H9 (cell line): ENCODE results near the gene INSYN2A. TPM values are rescaled to one million over a fixed set of nuclear protein-coding genes. Genes with fewer than 3 reads are reported as not detected.

Experiments used
- DNase-seq: peaks from one replicate; pipeline ENCODE4 v3.0.0-alpha.2; 2017
- H2AFZ ChIP-seq: one replicate; pipeline ENCODE4 v1.6.1; 2013; ENCODE audit warnings: mild to moderate bottlenecking, low read length, control low read depth, moderate library complexity
- H2AK5ac ChIP-seq: 2 replicates; pipeline ENCODE4 v1.6.1; 2013; ENCODE audit warnings: low read length, control low read depth, mixed read lengths; ENCODE audit not compliant: insufficient read length
- H2BK120ac ChIP-seq: one replicate; pipeline ENCODE4 v1.6.1; 2013; ENCODE audit warnings: low read depth, mild to moderate bottlenecking, low read length, control low read depth, inconsistent platforms; ENCODE audit not compliant: poor library complexity, severe bottlenecking
- H2BK12ac ChIP-seq: 2 replicates; pipeline ENCODE4 v1.6.1; 2013; ENCODE audit warnings: low read length, control low read depth, mixed read lengths, low read depth; ENCODE audit not compliant: insufficient read length
- H2BK15ac ChIP-seq: 2 replicates; pipeline ENCODE4 v1.6.1; 2013; ENCODE audit warnings: low read depth, low read length, control low read depth
- H2BK20ac ChIP-seq: one replicate; pipeline ENCODE4 v1.6.1; 2013; ENCODE audit warnings: low read depth, mild to moderate bottlenecking, low read length, control low read depth, inconsistent platforms; ENCODE audit not compliant: poor library complexity, severe bottlenecking
- H2BK5ac ChIP-seq: 2 replicates; pipeline ENCODE4 v1.6.1; 2013; ENCODE audit warnings: low read length, control low read depth, mixed read lengths; ENCODE audit not compliant: insufficient read length
- H3K14ac ChIP-seq: 2 replicates; pipeline ENCODE4 v1.6.1; 2013; ENCODE audit warnings: low read length, control low read depth; ENCODE audit not compliant: insufficient read depth
- H3K18ac ChIP-seq: 2 replicates; pipeline ENCODE4 v1.6.1; 2013; ENCODE audit warnings: low read depth, mild to moderate bottlenecking, mixed read lengths, low read length, control low read depth; ENCODE audit not compliant: insufficient read length
- H3K23ac ChIP-seq: 2 replicates; pipeline ENCODE4 v1.6.1; 2013; ENCODE audit warnings: low read length, control low read depth, mixed read lengths, low read depth; ENCODE audit not compliant: insufficient read length
- H3K23me2 ChIP-seq: 2 replicates; pipeline ENCODE4 v1.6.1; 2013; ENCODE audit warnings: low read depth, mild to moderate bottlenecking, mixed read lengths, low read length, control low read depth; ENCODE audit not compliant: insufficient read length, poor library complexity, severe bottlenecking
- H3K27ac ChIP-seq: 2 replicates; pipeline ENCODE4 v1.5.1; 2013; ENCODE audit warnings: low read length, control low read depth, mixed read lengths, low read depth; ENCODE audit not compliant: insufficient read length
- H3K27me3 ChIP-seq: 2 replicates; pipeline ENCODE4 v1.6.1; 2013; ENCODE audit warnings: low read length, control low read depth, inconsistent platforms; ENCODE audit not compliant: insufficient read depth
- H3K4ac ChIP-seq: 2 replicates; pipeline ENCODE4 v1.6.1; 2013; ENCODE audit warnings: low read depth, mild to moderate bottlenecking, control low read depth, inconsistent platforms, low read length, moderate library complexity
- H3K4me1 ChIP-seq: 2 replicates; pipeline ENCODE4 v1.6.1; 2013; ENCODE audit warnings: low read length, control low read depth, inconsistent platforms; ENCODE audit not compliant: insufficient read depth
- H3K4me2 ChIP-seq: 2 replicates; pipeline ENCODE4 v1.6.1; 2013; ENCODE audit warnings: low read length, control low read depth, mixed read lengths; ENCODE audit not compliant: insufficient read length, insufficient read depth
- H3K56ac ChIP-seq: 2 replicates; pipeline ENCODE4 v1.6.1; 2013; ENCODE audit warnings: low read depth, mild to moderate bottlenecking, mixed read lengths, low read length, control low read depth; ENCODE audit not compliant: insufficient read length
- H3K79me1 ChIP-seq: 2 replicates; pipeline ENCODE4 v1.6.1; 2013; ENCODE audit warnings: low read depth, mild to moderate bottlenecking, moderate library complexity, low read length, control low read depth, inconsistent platforms; ENCODE audit not compliant: insufficient read depth, poor library complexity, severe bottlenecking
- H3K79me2 ChIP-seq: 2 replicates; pipeline ENCODE4 v1.6.1; 2013; ENCODE audit warnings: low read length, control low read depth, inconsistent platforms; ENCODE audit not compliant: insufficient read depth
- H3K9ac ChIP-seq: 2 replicates; pipeline ENCODE4 v1.6.1; 2013; ENCODE audit warnings: low read length, control low read depth, mixed read lengths; ENCODE audit not compliant: insufficient read length; ENCODE audit errors: extremely low read depth
- H3K9me3 ChIP-seq: one replicate; pipeline ENCODE4 v1.6.1; 2013; ENCODE audit warnings: low read depth, low read length, inconsistent platforms; ENCODE audit not compliant: control insufficient read depth
- H3T11ph ChIP-seq: one replicate; pipeline ENCODE4 v1.6.1; 2013; ENCODE audit warnings: mild to moderate bottlenecking, low read length, control low read depth, inconsistent platforms
- H4K20me1 ChIP-seq: one replicate; pipeline ENCODE4 v1.6.1; 2013; ENCODE audit not compliant: control insufficient read depth, insufficient read length, insufficient read depth
- H4K5ac ChIP-seq: 2 replicates; pipeline ENCODE4 v1.6.1; 2013; ENCODE audit warnings: low read depth, mild to moderate bottlenecking, mixed read lengths, low read length, control low read depth; ENCODE audit not compliant: insufficient read length
- H4K8ac ChIP-seq: replicated peaks from 2 replicates; pipeline ENCODE4 v1.6.1; 2013; ENCODE audit warnings: low read length, control low read depth, mixed read lengths, low read depth; ENCODE audit not compliant: insufficient read length
- H4K91ac ChIP-seq: 2 replicates; pipeline ENCODE4 v1.6.1; 2013; ENCODE audit warnings: low read depth, mild to moderate bottlenecking, moderate library complexity, mixed read lengths, low read length, control low read depth; ENCODE audit not compliant: insufficient read length
- H3K27ac Mint-ChIP-seq, 3 experiments: 2 replicates in 2 of 3; 3 replicates in 1 of 3; pipeline ENCODE4 v1.8.0; 2020 to 2021; ENCODE audit warnings: mixed read lengths in 3 of 3, mild to moderate bottlenecking in 1 of 3, moderate library complexity in 1 of 3
- H3K27me3 Mint-ChIP-seq: 2 replicates; pipeline ENCODE4 v1.8.0; 2021; ENCODE audit warnings: low read depth, mild to moderate bottlenecking, moderate library complexity, mixed read lengths
- H3K36me3 Mint-ChIP-seq, 3 experiments: 2 replicates in 2 of 3; 3 replicates in 1 of 3; pipeline ENCODE4 v1.8.0; 2020 to 2021; ENCODE audit warnings: low read depth in 3 of 3, mixed read lengths in 3 of 3; ENCODE audit not compliant: insufficient read depth in 1 of 3
- H3K4me1 Mint-ChIP-seq, 2 experiments: 2 replicates each; pipeline ENCODE4 v1.8.0; 2020; ENCODE audit warnings: mixed read lengths in 2 of 2
- H3K4me3 Mint-ChIP-seq, 2 experiments: 2 replicates in 1 of 2; 3 replicates in 1 of 2; pipeline ENCODE4 v1.8.0; 2020 to 2021; ENCODE audit warnings: mild to moderate bottlenecking in 2 of 2, mixed read lengths in 2 of 2, moderate library complexity in 1 of 2
- H3K9me3 Mint-ChIP-seq, 2 experiments: 2 replicates in 1 of 2; 3 replicates in 1 of 2; pipeline ENCODE4 v1.8.0; 2020; ENCODE audit warnings: mild to moderate bottlenecking in 2 of 2, mixed read lengths in 2 of 2, moderate library complexity in 1 of 2
- WGBS: extraction: QIAGEN DNeasy Blood & Tissue Kit; methylation state at CpG from one replicate; pipeline ENCODE4 v1.1.7; 2013; ENCODE audit warnings: missing lambda C conversion rate, low lambda C conversion rate, mixed read lengths; ENCODE audit not compliant: insufficient read length; ENCODE audit errors: extremely low coverage; 5-methylcytosine and 5-hydroxymethylcytosine counted together
- total RNA-seq: library from RNA; stranded (reverse); gene quantifications from 2 replicates; pipeline ENCODE4 v1.2.1, GENCODE V29; 2021
- TF ChIP-seq, protein P1 (sequence below): fragments of 200-600 bp; sonication (generic); conservative IDR thresholded peaks from 3 replicates; pipeline ENCODE4 v1.8.0; 2021; ENCODE audit warnings: antibody characterized with exemption, mild to moderate bottlenecking

The INSYN2A gene
- total RNA-seq, 1 experiment from 2014 or later = 0.09 TPM

GRCh38 chr10:127218658-127219057 lies 22.3 kb upstream of the INSYN2A start:
- no peak overlapping the region for H4K91ac ChIP-seq
- no CpG with 5 or more reads among the region's 3 CpGs for WGBS
- H2BK15ac ChIP-seq = no peak overlapping the region
- H3K18ac ChIP-seq = no peak overlapping the region
- no peak overlapping the region for H2BK12ac ChIP-seq
- Mint-ChIP-seq H3K9me3 (peaks cover 7 to 14% of the 10 kb centered on the region in 2 experiments), H3K4me1 (peaks cover 24% of the 10 kb centered on the region in 2 experiments), H3K4me3 (no peak overlapping the region), H3K27ac (no peak overlapping the region), H3K27me3 (no peaks in the 10 kb centered on the region; the same call in 1 of the 2 replicates), H3K36me3 (peaks cover 8 to 12% (median 9%) of the 10 kb centered on the region in 3 experiments; a peak in 6 of 7 replicates)
- DNase-seq = no peak
- no peak overlapping the region for H3K23ac ChIP-seq
- TF ChIP-seq, protein P1, sequence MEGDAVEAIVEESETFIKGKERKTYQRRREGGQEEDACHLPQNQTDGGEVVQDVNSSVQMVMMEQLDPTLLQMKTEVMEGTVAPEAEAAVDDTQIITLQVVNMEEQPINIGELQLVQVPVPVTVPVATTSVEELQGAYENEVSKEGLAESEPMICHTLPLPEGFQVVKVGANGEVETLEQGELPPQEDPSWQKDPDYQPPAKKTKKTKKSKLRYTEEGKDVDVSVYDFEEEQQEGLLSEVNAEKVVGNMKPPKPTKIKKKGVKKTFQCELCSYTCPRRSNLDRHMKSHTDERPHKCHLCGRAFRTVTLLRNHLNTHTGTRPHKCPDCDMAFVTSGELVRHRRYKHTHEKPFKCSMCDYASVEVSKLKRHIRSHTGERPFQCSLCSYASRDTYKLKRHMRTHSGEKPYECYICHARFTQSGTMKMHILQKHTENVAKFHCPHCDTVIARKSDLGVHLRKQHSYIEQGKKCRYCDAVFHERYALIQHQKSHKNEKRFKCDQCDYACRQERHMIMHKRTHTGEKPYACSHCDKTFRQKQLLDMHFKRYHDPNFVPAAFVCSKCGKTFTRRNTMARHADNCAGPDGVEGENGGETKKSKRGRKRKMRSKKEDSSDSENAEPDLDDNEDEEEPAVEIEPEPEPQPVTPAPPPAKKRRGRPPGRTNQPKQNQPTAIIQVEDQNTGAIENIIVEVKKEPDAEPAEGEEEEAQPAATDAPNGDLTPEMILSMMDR = no peak
- peaks cover 9% of the 10 kb centered on the region; the same call in 1 of the 2 replicates for H3K4me1 ChIP-seq
- no peak overlapping the region for H2AK5ac ChIP-seq
- no peak overlapping the region for H3K14ac ChIP-seq
- H4K8ac ChIP-seq = no peak overlapping the region
- H2BK5ac ChIP-seq = no peak overlapping the region
- no peak overlapping the region for H2BK120ac ChIP-seq
- H3K79me1 ChIP-seq = no peaks in the 10 kb centered on the region
- no peak overlapping the region for H2AFZ ChIP-seq
- no peaks in the 10 kb centered on the region for H3K9me3 ChIP-seq
- no peak overlapping the region for H3K4me2 ChIP-seq
- no peaks in the 10 kb centered on the region for H3K79me2 ChIP-seq
- no peak overlapping the region for H3K4ac ChIP-seq
- no peaks in the 10 kb centered on the region for H3K23me2 ChIP-seq
- H3K9ac ChIP-seq = no peak overlapping the region
- no peaks in the 10 kb centered on the region for H4K20me1 ChIP-seq
- H3K27ac ChIP-seq = no peak overlapping the region
- H3K56ac ChIP-seq = no peak overlapping the region
- H4K5ac ChIP-seq = no peak overlapping the region
- H3T11ph ChIP-seq = no peak overlapping the region
- no peak overlapping the region for H2BK20ac ChIP-seq
- H3K27me3 ChIP-seq = no peaks in the 10 kb centered on the region
